Suprapubic skin (tissue), 4 donors: ENCODE measurements around the gene STING1. TPM values are rescaled to one million over a fixed set of nuclear protein-coding genes. Genes with fewer than 3 reads are reported as not detected.

ENCODE experiments used
- DNase-seq, 2 donors: peaks; one replicate each; pipeline ENCODE4 v3.0.0-alpha.2; 2019; ENCODE audit warnings: low spot score in 2 of 2
- H3K27ac ChIP-seq: fragments of 200-600 bp; sonication (generic); one replicate; pipeline ENCODE4 v1.5.1; 2019
- H3K27me3 ChIP-seq: fragments of 200-600 bp; sonication (generic); one replicate; pipeline ENCODE4 v1.5.1; 2019
- H3K36me3 ChIP-seq: fragments of 200-600 bp; sonication (generic); one replicate; pipeline ENCODE4 v1.5.1; 2019
- H3K4me1 ChIP-seq: fragments of 200-600 bp; sonication (generic); one replicate; pipeline ENCODE4 v1.5.1; 2019
- H3K4me3 ChIP-seq: fragments of 200-600 bp; sonication (generic); one replicate; pipeline ENCODE4 v1.5.1; 2019; ENCODE audit warnings: mild to moderate bottlenecking
- H3K9me3 ChIP-seq: fragments of 200-600 bp; sonication (generic); one replicate; pipeline ENCODE4 v1.5.1; 2019
- CTCF ChIP-seq, 2 donors: fragments of 200-600 bp in 1 of 2; fragments of 450-650 bp in 1 of 2; sonication (generic) in 1 of 2; IDR thresholded peaks; one replicate each; pipeline ENCODE4 v1.5.1; 2016 to 2019; ENCODE audit warnings: antibody characterized with exemption in 2 of 2, mild to moderate bottlenecking in 1 of 2, moderate library complexity in 1 of 2
- EP300 ChIP-seq: sonication (generic); formaldehyde crosslinking; IDR thresholded peaks from one replicate; pipeline ENCODE4 v1.6.1; 2017; ENCODE audit warnings: antibody characterized with exemption
- POLR2A ChIP-seq, 2 donors: fragments of 450-650 bp; IDR thresholded peaks; one replicate each; pipeline ENCODE4 v1.6.1; 2017; ENCODE audit warnings: antibody characterized with exemption in 2 of 2, mild to moderate bottlenecking in 2 of 2, moderate library complexity in 2 of 2
- POLR2AphosphoS5 ChIP-seq, 3 donors: sonication (generic); formaldehyde crosslinking; IDR thresholded peaks; one replicate each; pipeline ENCODE4 v1.6.1; 2017; ENCODE audit warnings: antibody characterized with exemption in 3 of 3
- WGBS: methylation state at CpG from one replicate; pipeline ENCODE4 v1.1.5; 2018; 5-methylcytosine and 5-hydroxymethylcytosine counted together
- total RNA-seq, 4 donors: library from RNA; depleted of rRNA; stranded (reverse); fragments of >200 nt; gene quantifications; one replicate each; pipeline ENCODE4 v1.1.0, GENCODE V29; 2016

The STING1 gene
- total RNA-seq, 4 donors from 2014 or later = 11.3 to 20.3 (median 14.8) TPM

GRCh38 chr5:139501381-139501780 lies 18.8 kb upstream of the STING1 start:
- H3K4me3 ChIP-seq = no peak overlapping the region
- H3K9me3 ChIP-seq = no peaks in the 10 kb centered on the region
- no peaks in the 10 kb centered on the region for H3K36me3 ChIP-seq
- TF ChIP-seq EP300 (no peak), POLR2AphosphoS5 (IDR thresholded peaks at IDR 0.05) (no peak), POLR2A (IDR thresholded peaks at IDR 0.05) (no peak), CTCF (IDR thresholded peaks at IDR 0.05) (no peak)
- no peak for DNase-seq
- WGBS = 92% methylated on average over 4 of the region's 4 CpGs
- H3K4me1 ChIP-seq = no peaks in the 10 kb centered on the region
- H3K27me3 ChIP-seq = no peaks in the 10 kb centered on the region
- no peak overlapping the region for H3K27ac ChIP-seq

- H3K27ac ChIP-seq = no peak overlapping the region
- no peaks in the 10 kb centered on the region for H3K27me3 ChIP-seq
- TF ChIP-seq EP300 = no peak
- no peak for TF ChIP-seq POLR2A (IDR thresholded peaks at IDR 0.05)
- TF ChIP-seq POLR2AphosphoS5 (IDR thresholded peaks at IDR 0.05) = no peak
- TF ChIP-seq CTCF (IDR thresholded peaks at IDR 0.05) = no peak
- H3K9me3 ChIP-seq = no peaks in the 10 kb centered on the region
- WGBS = 75% methylated on average over 3 of the region's 3 CpGs
- H3K36me3 ChIP-seq = no peaks in the 10 kb centered on the region
- peaks cover 14% of the 10 kb centered on the region for H3K4me1 ChIP-seq
- no peak for DNase-seq
- no peak overlapping the region for H3K4me3 ChIP-seq
Observed at GRCh38 chr5:139495638-139496435, 13.3 kb upstream of the STING1 start.

GRCh38 chr5:139494832-139495231 lies 12.3 kb upstream of the STING1 start:
- Histone ChIP-seq H3K4me3 (no peak overlapping the region), H3K27ac (no peak overlapping the region), H3K27me3 (no peaks in the 10 kb centered on the region), H3K4me1 (peaks cover 14% of the 10 kb centered on the region), H3K9me3 (no peaks in the 10 kb centered on the region), H3K36me3 (no peaks in the 10 kb centered on the region)
- no peak for TF ChIP-seq CTCF (IDR thresholded peaks at IDR 0.05)
- TF ChIP-seq POLR2A (IDR thresholded peaks at IDR 0.05) = no peak
- no peak for TF ChIP-seq POLR2AphosphoS5 (IDR thresholded peaks at IDR 0.05)
- no peak for TF ChIP-seq EP300
- DNase-seq = no peak

- no peak for DNase-seq
- TF ChIP-seq CTCF (IDR thresholded peaks at IDR 0.05) (no peak), EP300 (no peak), POLR2A (IDR thresholded peaks at IDR 0.05) (no peak), POLR2AphosphoS5 (IDR thresholded peaks at IDR 0.05) (no peak)
- H3K4me3 ChIP-seq = no peak overlapping the region
- no peaks in the 10 kb centered on the region for H3K36me3 ChIP-seq
- peaks cover 14% of the 10 kb centered on the region for H3K4me1 ChIP-seq
- WGBS = 90% methylated on average over 3 of the region's 3 CpGs
- no peaks in the 10 kb centered on the region for H3K27me3 ChIP-seq
- H3K9me3 ChIP-seq = no peaks in the 10 kb centered on the region
- H3K27ac ChIP-seq = no peak overlapping the region
Observed at GRCh38 chr5:139494256-139494655, 11.7 kb upstream of the STING1 start.

- 25% methylated on average over 6 of the region's 6 CpGs for WGBS
- Histone ChIP-seq H3K36me3 (no peaks in the 10 kb centered on the region), H3K9me3 (no peaks in the 10 kb centered on the region), H3K27ac (no peak overlapping the region), H3K4me3 (no peak overlapping the region), H3K4me1 (peaks cover 14% of the 10 kb centered on the region), H3K27me3 (no peaks in the 10 kb centered on the region)
- DNase-seq = no peak
- no peak for TF ChIP-seq CTCF (IDR thresholded peaks at IDR 0.05)
- TF ChIP-seq POLR2AphosphoS5 (IDR thresholded peaks at IDR 0.05) = no peak
- TF ChIP-seq POLR2A (IDR thresholded peaks at IDR 0.05) = no peak
- no peak for TF ChIP-seq EP300
Observed at GRCh38 chr5:139492700-139493192, 10.2 kb upstream of the STING1 start.
